ENCODE data around the gene PMM1.

DNA sequence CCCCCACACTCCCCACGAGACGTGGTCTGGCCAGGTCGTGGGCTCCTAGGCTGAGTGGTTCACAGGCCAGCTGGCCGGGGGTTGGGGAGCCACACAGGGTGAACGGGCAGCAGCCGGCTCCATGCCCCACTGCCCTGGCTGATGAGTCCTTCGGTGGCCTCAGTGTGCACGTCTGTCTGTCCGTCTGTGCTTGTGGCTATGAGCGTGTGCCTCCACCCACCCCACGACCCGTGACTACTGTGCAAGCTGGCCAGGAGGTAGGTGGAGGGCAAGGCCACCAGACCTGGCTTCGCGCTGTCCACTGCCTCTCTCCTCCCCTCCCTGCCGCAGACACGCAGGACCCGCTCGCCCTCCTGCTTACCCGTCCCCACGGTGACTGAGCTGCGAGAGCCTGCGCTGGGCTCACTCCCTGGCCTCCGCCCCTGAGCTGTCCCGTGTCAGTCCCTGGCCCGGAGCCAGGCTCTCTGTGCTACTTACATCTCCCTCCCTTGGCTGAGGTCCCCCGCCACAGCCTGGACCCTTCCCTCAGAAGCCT lies 14.7 kb downstream of the PMM1 start:
- TF ChIP-seq, protein P1, sequence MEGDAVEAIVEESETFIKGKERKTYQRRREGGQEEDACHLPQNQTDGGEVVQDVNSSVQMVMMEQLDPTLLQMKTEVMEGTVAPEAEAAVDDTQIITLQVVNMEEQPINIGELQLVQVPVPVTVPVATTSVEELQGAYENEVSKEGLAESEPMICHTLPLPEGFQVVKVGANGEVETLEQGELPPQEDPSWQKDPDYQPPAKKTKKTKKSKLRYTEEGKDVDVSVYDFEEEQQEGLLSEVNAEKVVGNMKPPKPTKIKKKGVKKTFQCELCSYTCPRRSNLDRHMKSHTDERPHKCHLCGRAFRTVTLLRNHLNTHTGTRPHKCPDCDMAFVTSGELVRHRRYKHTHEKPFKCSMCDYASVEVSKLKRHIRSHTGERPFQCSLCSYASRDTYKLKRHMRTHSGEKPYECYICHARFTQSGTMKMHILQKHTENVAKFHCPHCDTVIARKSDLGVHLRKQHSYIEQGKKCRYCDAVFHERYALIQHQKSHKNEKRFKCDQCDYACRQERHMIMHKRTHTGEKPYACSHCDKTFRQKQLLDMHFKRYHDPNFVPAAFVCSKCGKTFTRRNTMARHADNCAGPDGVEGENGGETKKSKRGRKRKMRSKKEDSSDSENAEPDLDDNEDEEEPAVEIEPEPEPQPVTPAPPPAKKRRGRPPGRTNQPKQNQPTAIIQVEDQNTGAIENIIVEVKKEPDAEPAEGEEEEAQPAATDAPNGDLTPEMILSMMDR (IDR thresholded peaks at IDR 0.05): no peak
- TF ChIP-seq POLR2AphosphoS5 (IDR thresholded peaks at IDR 0.05): no peak
- TF ChIP-seq EP300 (IDR thresholded peaks at IDR 0.05): no peak
- TF ChIP-seq POLR2A (IDR thresholded peaks at IDR 0.05): no peak

All from stomach (tissue), 4 donors.